Activated naive CD4-positive, alpha-beta T cell treated with anti-CD3 and anti-CD28 coated beads, Interleukin-2, amount 50 U/mL, for 24 hours (primary cell): ENCODE measurements around the gene PPP2R2C.

Source experiments
- H3K27ac Mint-ChIP-seq: one replicate; pipeline ENCODE4 v1.8.0; 2021; ENCODE audit warnings: mild to moderate bottlenecking, mixed read lengths
- H3K27me3 Mint-ChIP-seq: one replicate; pipeline ENCODE4 v1.8.0; 2021; ENCODE audit warnings: mixed read lengths
- H3K36me3 Mint-ChIP-seq: one replicate; pipeline ENCODE4 v1.8.0; 2021; ENCODE audit warnings: mixed read lengths
- H3K4me1 Mint-ChIP-seq: one replicate; pipeline ENCODE4 v1.8.0; 2021; ENCODE audit warnings: mixed read lengths
- H3K4me3 Mint-ChIP-seq: one replicate; pipeline ENCODE4 v1.8.0; 2021; ENCODE audit warnings: mild to moderate bottlenecking, mixed read lengths
- H3K9me3 Mint-ChIP-seq: one replicate; pipeline ENCODE4 v1.8.0; 2021; ENCODE audit warnings: mixed read lengths

Gene PPP2R2C

DNA sequence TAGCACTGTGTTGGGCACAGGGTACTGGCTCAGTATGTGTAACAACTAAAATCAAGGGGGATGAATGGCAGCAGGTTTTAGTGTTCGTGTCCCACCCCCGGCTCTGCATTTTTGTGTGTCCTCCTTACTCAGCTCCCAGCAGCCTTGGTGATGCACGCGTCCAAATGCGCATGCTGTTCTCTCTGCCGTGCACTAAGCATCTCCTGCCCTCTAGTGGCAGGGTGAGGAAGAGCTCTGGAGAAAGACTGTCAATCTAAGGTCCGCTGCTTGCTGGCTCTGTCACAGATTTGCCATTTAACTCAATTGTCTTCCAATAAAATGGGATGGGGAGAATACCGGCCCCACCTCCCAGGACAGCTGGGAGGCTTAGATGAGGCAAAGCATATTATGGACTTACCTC, 141.4 kb downstream of the PPP2R2C start:
- H3K27ac Mint-ChIP-seq, result no peak overlapping the region
- H3K4me1 Mint-ChIP-seq, result no peaks in the 10 kb centered on the region
- no peaks in the 10 kb centered on the region for H3K36me3 Mint-ChIP-seq
- H3K27me3 Mint-ChIP-seq, result peaks cover 16% of the 10 kb centered on the region
- H3K9me3 Mint-ChIP-seq, result no peaks in the 10 kb centered on the region
- H3K4me3 Mint-ChIP-seq, result no peak overlapping the region

DNA sequence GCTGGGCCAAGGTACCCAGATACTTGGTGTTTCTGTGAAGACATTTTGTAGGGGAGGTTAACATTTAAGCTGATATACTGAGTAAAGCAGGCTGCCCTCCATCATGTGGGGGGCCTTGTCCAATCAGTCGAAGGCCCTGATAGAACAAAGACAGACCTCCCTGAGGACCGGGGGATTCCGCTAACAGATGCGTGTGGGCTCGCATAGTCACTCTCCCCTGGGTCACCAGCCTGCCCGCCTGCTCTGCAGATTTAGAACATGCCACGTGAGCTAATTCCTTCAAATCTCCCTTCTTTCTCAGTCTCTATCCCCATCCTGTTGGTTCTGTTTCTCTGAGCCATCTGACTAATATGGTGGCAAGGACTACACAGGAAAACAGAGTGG, 142.0 kb downstream of the PPP2R2C start:
- no peaks in the 10 kb centered on the region for H3K4me1 Mint-ChIP-seq
- H3K9me3 Mint-ChIP-seq, result no peaks in the 10 kb centered on the region
- H3K4me3 Mint-ChIP-seq, result no peak overlapping the region
- H3K27me3 Mint-ChIP-seq, result peaks cover 18% of the 10 kb centered on the region
- H3K36me3 Mint-ChIP-seq, result no peaks in the 10 kb centered on the region
- no peak overlapping the region for H3K27ac Mint-ChIP-seq

DNA sequence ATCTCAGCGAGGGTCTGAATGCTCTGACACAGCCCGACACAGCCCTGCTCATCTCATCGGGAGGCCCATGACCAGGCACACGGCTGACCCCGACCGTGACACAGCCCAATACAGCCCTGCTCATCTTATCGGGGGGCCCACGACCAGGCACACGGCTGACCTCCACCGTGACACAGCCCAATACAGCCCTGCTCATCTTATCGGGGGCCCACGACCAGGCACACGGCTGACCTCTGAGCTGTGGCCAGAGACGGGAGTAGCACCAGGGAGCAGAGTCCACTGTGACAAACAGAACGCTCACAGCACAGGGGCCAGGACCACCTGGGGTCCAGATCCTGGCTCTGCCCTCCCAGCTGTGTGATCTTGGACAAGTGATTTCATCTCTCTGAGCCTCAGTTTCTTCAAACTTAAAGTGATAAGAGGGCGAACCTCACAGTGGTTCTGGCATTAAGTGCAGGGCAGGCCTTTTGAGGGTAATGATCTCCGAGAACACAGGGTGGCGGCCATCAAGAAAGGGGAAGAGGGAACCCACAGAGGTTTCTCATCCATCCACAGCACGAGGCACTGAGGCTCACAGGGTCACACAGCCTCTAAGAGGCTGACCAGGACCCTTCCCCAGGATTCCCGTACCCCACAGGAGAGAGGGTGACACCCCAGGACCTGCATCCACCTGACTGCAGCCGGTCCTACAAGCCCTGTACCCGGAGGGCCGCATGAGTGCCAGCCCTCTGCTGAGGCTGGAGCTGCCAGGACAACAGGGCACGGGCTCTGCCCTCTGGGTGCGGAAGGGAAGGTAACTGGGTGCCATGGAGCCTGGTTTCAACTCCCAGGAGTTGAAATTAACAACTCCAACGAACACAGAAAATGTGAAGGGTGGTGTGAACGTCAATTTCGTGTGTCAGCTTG, 142.7 kb downstream of the PPP2R2C start:
- H3K27ac Mint-ChIP-seq, result no peak overlapping the region
- H3K4me3 Mint-ChIP-seq, result no peak overlapping the region
- H3K9me3 Mint-ChIP-seq, result no peaks in the 10 kb centered on the region
- H3K36me3 Mint-ChIP-seq, result no peaks in the 10 kb centered on the region
- H3K4me1 Mint-ChIP-seq, result no peaks in the 10 kb centered on the region
- peaks cover 11% of the 10 kb centered on the region for H3K27me3 Mint-ChIP-seq

DNA sequence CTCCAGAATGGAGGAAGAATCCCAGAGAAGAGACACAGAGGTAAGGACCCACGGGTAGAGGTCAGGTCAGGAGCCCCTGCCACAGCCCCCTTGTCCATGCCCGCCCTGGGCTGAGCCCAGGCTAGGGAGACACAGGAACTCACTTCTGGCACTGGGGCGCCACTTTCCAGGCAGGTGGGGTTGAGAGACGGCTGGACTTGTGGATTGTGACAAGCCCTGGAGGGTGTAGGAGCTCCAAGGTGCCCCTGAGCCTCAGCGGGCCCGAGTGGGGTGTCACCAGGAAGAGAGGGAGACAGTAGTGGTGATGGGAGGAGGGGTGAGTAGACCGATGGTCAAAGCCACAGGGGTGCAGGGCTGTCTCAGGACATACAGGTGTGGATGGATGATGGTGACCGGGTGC, 143.9 kb downstream of the PPP2R2C start:
- Mint-ChIP-seq H3K9me3 (no peaks in the 10 kb centered on the region), H3K27ac (no peak overlapping the region), H3K36me3 (no peaks in the 10 kb centered on the region), H3K27me3 (peaks cover 13% of the 10 kb centered on the region), H3K4me3 (no peak overlapping the region), H3K4me1 (no peaks in the 10 kb centered on the region)

DNA sequence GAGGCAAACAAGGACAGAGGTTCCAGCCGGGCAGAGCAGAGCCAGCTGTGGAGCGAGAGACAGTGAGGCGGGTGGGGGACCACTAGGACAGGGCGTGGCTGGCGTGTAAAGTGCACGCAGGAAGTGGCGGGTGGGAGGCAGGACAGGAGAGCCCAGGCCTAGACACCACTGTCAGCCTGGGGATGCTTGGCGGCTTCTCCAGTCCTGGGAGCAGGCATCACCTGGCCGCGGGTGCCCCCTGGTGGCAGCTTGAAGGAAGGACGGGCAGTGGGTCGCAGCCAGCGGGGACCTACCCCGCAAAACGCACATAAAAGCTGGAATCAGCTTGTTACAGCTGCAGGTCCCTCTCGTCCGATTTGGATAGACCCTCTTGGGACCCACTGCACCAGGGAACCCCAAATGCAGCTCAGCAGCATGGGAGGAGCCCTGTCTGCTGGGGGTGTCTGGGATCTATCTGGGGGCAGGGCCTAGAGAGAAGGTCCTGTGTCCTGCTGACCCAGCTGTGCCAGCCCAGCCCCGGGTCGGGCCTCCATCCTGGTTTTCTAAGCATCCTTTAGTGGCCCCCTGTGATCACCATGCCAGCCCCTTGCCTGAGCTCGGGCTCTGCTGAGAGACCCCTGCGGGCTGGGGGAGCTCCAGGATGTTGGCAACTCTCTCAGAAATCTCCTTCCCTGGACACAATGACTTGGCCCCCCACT, 145.0 kb downstream of the PPP2R2C start:
- no peaks in the 10 kb centered on the region for H3K4me1 Mint-ChIP-seq
- H3K27ac Mint-ChIP-seq, result no peak overlapping the region
- H3K36me3 Mint-ChIP-seq, result no peaks in the 10 kb centered on the region
- no peak overlapping the region for H3K4me3 Mint-ChIP-seq
- H3K9me3 Mint-ChIP-seq, result no peaks in the 10 kb centered on the region
- H3K27me3 Mint-ChIP-seq, result peaks cover 14% of the 10 kb centered on the region

DNA sequence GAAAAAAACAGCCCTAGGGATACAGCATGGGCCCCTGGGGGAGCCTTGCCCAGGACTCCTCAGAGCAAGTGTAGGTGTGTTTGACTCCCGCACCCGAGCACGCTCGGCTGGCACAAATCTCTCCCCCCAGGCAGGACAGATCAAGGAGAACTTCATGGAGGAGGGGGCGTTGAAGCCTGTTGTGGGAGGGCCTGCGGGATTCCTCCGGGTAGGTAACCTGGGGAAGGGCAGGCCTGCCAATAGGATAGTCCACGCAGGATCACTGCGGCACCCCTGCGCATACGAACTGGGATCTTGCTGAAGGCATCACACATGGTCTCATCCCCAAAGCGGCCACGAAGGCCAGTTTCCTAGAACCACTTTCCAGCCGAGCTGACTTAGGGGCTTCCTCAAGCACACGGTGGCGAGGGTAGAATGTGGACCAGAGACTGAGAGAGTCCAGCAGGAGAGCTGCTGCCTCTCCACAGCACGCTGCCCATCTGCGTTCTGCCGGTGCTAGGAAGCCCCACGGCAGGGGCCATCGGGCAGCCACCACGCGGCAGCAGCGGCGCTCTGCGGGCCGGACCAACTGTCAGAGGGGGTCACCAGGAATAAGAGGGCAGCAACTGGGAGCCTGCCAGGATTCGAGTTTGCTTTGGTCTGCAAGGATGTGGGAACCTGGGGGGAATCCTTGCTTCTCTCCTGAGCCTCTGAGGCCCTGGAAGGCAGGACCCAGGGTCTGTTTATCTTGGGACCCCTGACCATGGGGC, 145.9 kb downstream of the PPP2R2C start:
- H3K27me3 Mint-ChIP-seq, result peaks cover 14% of the 10 kb centered on the region
- no peak overlapping the region for H3K4me3 Mint-ChIP-seq
- H3K27ac Mint-ChIP-seq, result no peak overlapping the region
- no peaks in the 10 kb centered on the region for H3K36me3 Mint-ChIP-seq
- no peaks in the 10 kb centered on the region for H3K9me3 Mint-ChIP-seq
- H3K4me1 Mint-ChIP-seq, result no peaks in the 10 kb centered on the region

DNA sequence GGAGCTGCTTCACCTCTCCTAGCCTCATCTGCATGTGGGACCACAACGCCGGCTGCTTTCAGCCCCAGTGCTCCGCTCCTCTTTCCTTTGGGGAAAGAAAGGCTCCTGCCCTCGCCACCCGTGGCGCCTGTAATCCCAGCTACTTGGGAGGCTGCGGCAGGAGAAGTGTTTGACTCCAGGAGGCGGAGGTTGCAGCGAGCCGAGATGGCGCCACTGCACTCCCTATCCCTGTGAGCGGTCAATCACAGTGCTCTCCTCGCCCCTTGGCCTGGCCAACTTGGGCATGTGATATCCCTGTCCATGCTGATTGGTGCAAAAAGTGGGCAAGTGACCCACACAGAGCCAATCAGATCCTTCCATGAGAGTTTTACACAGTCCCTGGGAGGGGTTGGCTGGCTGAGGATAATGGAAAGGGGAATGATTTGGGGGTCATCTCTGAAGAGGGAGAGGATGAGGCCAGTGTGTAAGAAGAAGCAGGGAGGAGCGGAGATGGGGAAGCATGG, 146.6 kb downstream of the PPP2R2C start:
- H3K36me3 Mint-ChIP-seq, result no peaks in the 10 kb centered on the region
- no peak overlapping the region for H3K4me3 Mint-ChIP-seq
- no peak overlapping the region for H3K27ac Mint-ChIP-seq
- no peaks in the 10 kb centered on the region for H3K4me1 Mint-ChIP-seq
- H3K27me3 Mint-ChIP-seq, result peaks cover 12% of the 10 kb centered on the region
- no peaks in the 10 kb centered on the region for H3K9me3 Mint-ChIP-seq

DNA sequence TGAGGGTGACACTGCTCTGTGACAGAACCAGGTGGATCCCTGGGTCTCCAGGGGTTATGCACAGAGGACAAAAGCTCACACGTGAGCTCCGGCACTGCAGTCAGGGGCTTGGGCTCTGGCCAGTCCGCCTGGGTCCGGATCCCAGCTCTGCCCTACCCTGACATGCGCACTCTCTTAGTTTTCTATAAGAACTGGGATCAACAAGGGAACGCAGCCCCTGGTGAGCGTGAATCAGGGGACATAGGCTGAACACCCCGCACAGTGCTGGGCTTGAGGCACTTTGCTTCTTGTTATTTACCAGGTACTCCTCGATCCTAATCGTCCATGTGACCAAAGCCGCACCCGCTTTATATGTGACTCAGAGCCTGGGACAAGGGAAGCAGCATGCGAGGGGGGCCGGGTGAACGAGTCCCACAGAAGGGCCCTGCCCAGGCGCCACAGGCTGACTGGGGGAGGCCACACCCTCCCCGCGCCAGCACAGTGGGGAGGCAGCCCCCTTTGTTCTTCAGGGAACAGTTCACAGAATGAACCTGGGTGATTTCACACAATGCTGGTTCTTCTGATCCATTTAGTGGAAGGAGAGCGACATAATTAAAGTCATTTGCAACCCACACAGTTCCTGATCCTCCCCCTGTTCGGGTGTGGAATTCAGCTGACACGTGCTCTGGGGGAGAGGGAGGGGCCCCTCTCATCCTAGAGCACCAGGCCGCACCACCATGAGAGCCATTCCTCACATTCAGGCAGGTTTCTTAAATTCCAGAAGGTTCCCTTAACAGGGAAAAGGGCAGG, 147.2 kb downstream of the PPP2R2C start:
- H3K27me3 Mint-ChIP-seq, result peaks cover 15% of the 10 kb centered on the region
- no peak overlapping the region for H3K27ac Mint-ChIP-seq
- H3K36me3 Mint-ChIP-seq, result no peaks in the 10 kb centered on the region
- no peaks in the 10 kb centered on the region for H3K4me1 Mint-ChIP-seq
- no peaks in the 10 kb centered on the region for H3K9me3 Mint-ChIP-seq
- H3K4me3 Mint-ChIP-seq, result no peak overlapping the region

DNA sequence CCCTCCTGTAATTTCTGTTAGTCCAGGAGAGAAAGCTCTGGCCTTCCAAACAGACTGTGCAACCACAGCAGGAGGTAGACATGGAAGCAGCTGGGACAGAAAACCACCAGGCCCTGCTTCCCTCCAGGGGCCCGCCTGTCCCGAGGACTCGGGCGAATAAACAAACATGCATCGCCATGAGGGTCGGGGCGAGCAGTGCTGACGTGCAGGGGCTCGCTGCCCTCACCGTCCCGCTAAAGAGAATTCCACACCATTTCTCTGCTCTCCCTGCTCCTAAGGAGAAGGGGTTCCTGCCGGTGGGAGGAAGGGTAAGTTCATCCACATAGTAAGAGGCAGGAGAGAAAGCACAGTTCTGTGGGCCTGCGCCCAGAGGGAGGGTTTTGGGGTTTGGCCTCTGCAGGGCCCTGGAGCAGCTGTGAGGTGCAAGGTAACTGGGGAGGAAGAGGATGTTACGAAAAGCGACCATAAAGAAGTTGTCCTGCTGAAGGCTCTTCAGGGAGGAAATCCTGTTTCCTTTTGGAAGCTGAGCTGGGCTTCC, 147.9 kb downstream of the PPP2R2C start:
- H3K36me3 Mint-ChIP-seq, result no peaks in the 10 kb centered on the region
- H3K27me3 Mint-ChIP-seq, result peaks cover 17% of the 10 kb centered on the region
- H3K4me1 Mint-ChIP-seq, result no peaks in the 10 kb centered on the region
- H3K9me3 Mint-ChIP-seq, result no peaks in the 10 kb centered on the region
- H3K27ac Mint-ChIP-seq, result no peak overlapping the region
- no peak overlapping the region for H3K4me3 Mint-ChIP-seq

DNA sequence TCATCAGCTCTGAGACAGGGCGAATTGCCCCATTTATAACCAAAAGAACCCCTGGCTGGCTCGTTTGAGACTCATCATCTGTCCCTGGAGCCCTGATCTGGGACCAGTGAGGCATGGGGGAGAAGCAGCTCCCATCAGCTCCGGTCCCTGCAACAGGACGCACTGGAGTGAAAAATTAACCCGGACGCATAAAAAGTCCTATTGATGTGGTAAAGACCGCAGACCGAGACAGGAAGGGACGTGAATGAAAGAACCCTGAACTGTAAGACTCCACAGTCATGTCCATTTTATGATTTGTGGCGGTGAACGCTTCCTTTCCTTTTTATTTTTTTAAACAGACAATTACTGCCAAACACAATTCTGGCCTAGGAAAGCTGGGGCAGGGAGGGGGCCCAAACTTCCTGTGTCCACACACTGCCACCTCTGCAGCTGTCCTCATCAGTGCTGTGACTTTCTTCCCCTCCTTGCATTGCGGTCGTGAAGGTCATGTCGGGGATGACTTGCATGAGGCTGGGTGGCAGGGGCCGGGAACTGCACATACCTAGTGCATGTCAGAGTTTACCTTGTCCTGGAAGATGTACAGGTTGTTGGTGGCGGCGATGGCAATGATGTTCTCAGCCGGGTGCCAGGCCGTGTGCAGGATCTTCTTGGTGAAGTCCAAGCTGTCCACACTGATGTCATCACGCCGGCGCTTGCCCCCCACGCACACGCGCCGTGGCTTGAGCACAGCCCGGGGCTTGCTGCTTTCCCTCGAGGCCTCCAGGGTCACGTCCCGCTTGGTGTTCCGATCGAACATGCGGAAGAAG, 149.4 kb downstream of the PPP2R2C start:
- Mint-ChIP-seq H3K27me3 (peaks cover 15% of the 10 kb centered on the region), H3K36me3 (no peaks in the 10 kb centered on the region), H3K27ac (no peak overlapping the region), H3K4me1 (no peaks in the 10 kb centered on the region), H3K4me3 (no peak overlapping the region), H3K9me3 (no peaks in the 10 kb centered on the region)

DNA sequence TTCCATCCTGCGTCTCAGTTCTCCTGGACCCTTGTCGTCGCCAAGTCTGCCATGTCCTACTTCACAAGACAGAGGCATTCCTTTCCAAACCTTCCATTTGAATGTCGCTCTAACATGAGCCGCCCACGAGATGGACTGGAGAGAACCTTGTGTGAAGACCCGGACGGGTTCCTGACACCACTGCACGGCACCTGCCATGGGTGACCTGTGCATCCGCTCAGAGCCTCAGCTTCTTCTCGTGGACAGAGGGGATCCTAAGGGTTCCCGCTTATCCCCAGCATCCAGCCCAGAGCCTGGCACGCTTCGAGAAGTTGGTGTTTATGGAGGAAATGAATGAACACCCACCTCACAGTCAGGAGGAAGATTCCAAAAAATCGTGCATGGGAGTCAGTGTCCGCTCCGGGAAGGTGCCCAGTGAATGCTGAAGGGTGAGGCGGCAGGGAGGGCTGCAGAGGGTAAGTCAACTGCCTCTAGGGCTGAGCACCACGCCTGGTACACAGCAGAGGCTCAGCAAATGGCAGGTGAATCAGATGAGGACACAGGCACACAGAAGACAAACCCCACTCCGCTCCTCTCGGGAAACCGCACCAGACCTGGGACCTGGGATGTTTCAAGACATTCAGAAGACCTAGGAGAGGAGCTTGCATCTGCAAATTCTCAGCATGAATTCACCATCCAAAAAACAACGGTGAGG, 150.2 kb downstream of the PPP2R2C start:
- H3K27me3 Mint-ChIP-seq, result peaks cover 16% of the 10 kb centered on the region
- no peaks in the 10 kb centered on the region for H3K4me1 Mint-ChIP-seq
- H3K4me3 Mint-ChIP-seq, result no peak overlapping the region

DNA sequence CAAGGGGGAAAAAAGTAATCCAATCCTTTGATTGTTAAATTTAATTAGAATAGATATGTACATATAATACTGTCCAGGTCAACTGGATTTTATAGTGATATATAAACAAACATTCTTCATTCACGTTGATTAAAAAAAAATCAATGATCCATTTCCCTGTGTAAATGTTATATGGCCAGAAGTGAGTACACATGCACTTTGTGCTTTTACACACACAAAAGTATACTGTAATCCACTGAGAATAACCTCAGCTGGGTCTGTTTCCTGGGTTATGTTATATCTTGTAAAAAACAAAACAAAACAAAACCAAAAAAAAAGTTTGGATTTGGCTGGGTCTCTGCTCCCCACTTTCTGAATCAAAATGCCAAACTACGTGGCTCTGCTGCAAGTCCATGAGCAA, 151.1 kb downstream of the PPP2R2C start:
- no peaks in the 10 kb centered on the region for H3K4me1 Mint-ChIP-seq
- no peaks in the 10 kb centered on the region for H3K36me3 Mint-ChIP-seq
- H3K27ac Mint-ChIP-seq, result no peak overlapping the region
- H3K4me3 Mint-ChIP-seq, result no peak overlapping the region
- H3K9me3 Mint-ChIP-seq, result no peaks in the 10 kb centered on the region
- H3K27me3 Mint-ChIP-seq, result peaks cover 18% of the 10 kb centered on the region

More for the DNA sequence above, 150.2 kb downstream of the PPP2R2C start:
- Mint-ChIP-seq H3K36me3 (no peaks in the 10 kb centered on the region), H3K9me3 (no peaks in the 10 kb centered on the region), H3K27ac (no peak overlapping the region)

DNA sequence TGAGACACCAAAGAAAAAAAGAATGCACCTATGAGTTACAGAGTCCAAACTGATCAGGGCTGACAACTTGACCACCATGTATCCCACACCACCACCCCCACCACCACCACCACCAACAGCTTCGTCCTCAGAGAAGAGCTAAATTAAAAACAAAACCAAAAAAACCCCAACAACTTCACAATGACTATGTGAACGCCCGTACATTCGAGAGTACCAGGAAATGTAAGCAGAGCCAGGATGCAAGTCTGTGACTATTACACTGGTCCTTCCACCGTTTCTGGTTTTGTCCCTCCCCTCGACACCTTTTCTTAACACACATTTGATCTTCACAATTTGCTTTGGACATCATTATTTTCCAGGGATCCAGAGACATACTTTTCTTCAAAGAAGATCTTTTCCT, 151.8 kb downstream of the PPP2R2C start:
- no peak overlapping the region for H3K4me3 Mint-ChIP-seq

More for the DNA sequence above, 151.8 kb downstream of the PPP2R2C start:
- no peaks in the 10 kb centered on the region for H3K4me1 Mint-ChIP-seq
- peaks cover 15% of the 10 kb centered on the region for H3K27me3 Mint-ChIP-seq
- H3K9me3 Mint-ChIP-seq, result no peaks in the 10 kb centered on the region
- H3K36me3 Mint-ChIP-seq, result no peaks in the 10 kb centered on the region
- H3K27ac Mint-ChIP-seq, result no peak overlapping the region
